NB4 (cell line): ENCODE measurements around the gene STK32C.

ENCODE experiments used
- MYC ChIP-seq: IDR thresholded peaks from 2 replicates; pipeline ENCODE4 v1.6.1; 2011; ENCODE audit warnings: low read depth, low read length
- POLR2A ChIP-seq: IDR thresholded peaks from 2 replicates; pipeline ENCODE4 v1.6.1; 2011; ENCODE audit warnings: mild to moderate bottlenecking; ENCODE audit not compliant: insufficient read length; ENCODE audit errors: extremely low read depth
- TF ChIP-seq, protein P1 (sequence below): IDR thresholded peaks from one replicate; pipeline ENCODE4 v1.5.1; 2012; ENCODE audit warnings: low read depth, low read length
- TF ChIP-seq, protein P2 (sequence below): IDR thresholded peaks from 2 replicates; pipeline ENCODE4 v1.6.1; 2011; ENCODE audit warnings: low read depth, low read length

DNA sequence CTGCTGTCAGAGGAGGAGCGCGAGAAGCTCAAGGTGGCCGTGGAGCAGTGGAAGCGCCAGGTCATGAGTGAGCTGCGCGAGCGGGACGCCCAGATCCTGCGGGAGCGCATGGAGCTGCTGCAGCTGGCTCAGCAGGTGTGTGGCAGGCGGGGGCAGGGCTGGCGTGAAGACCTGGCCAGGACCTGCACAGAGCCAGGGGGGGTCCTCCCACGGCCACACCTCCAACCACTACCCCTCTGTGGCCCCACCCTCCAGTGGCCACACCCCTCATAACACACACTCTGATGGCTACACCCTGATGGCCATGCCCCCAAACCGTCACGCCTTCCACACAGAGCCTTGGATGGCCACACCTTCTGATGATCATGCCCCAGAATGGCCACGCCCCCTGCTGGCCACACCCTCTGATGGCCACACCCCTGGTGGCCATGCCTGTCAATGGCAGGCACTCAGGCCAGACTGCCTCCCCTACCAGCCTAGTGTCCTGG lies 144.4 kb downstream of the STK32C start:
- TF ChIP-seq POLR2A (no peak), MYC (no peak)
- TF ChIP-seq, protein P1, sequence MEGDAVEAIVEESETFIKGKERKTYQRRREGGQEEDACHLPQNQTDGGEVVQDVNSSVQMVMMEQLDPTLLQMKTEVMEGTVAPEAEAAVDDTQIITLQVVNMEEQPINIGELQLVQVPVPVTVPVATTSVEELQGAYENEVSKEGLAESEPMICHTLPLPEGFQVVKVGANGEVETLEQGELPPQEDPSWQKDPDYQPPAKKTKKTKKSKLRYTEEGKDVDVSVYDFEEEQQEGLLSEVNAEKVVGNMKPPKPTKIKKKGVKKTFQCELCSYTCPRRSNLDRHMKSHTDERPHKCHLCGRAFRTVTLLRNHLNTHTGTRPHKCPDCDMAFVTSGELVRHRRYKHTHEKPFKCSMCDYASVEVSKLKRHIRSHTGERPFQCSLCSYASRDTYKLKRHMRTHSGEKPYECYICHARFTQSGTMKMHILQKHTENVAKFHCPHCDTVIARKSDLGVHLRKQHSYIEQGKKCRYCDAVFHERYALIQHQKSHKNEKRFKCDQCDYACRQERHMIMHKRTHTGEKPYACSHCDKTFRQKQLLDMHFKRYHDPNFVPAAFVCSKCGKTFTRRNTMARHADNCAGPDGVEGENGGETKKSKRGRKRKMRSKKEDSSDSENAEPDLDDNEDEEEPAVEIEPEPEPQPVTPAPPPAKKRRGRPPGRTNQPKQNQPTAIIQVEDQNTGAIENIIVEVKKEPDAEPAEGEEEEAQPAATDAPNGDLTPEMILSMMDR, result peak; percentile 21
- TF ChIP-seq, protein P2, sequence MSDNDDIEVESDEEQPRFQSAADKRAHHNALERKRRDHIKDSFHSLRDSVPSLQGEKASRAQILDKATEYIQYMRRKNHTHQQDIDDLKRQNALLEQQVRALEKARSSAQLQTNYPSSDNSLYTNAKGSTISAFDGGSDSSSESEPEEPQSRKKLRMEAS, result no peak
